ENCODE data around the gene NUDT15. TPM values are rescaled to one million over a fixed set of nuclear protein-coding genes. Genes with fewer than 3 reads are reported as not detected.
A peak's percentile ranks its signal among the peaks of the same experiment; 100 is the strongest.

NUDT15 gene
- total and polyA plus RNA-seq, 10 of the 15 experiments (the other 5 are each of a cell fraction or from before 2014, with no cell fraction given) = 11.4 to 26.7 (median 18.0) TPM

DNA sequence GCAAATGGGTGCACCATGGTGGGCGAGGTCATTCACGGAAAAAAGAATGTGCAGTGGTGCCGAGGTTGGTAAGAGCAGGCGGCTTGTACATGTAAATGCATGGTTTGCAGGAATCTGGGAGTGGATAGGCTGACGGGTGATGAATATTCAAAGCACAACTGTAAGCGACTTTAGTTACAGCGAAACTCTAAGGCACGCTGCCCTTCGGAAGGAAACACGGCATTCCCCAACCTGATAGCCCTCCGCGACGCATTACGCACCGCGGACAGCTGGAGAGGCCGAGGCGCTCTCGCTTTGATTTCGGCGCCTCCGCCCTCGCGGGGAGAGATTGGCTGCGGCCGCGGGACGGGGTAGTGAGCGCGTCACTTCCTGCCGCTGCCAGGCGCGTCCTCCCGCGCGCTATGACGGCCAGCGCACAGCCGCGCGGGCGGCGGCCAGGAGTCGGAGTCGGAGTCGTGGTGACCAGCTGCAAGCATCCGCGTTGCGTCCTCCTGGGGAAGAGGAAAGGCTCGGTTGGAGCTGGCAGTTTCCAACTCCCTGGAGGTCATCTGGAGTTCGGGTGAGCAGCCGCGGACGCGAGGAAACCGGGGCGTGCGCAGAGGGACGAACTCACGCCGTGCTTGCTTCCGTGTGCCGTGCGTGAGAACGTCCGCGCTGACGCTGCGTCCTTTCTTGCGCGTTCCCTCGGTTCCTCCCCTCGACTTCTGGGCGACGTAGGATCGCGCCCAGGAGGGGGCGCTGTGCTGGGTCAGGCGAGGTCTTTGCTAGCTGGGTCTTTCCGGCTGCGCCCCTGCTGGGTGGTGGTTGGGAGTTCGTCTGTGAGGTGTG, at the start of gene NUDT15 (continued):
- TF ChIP-seq IKZF2 (IDR thresholded peaks at IDR 0.05) = peak in 1 of 2 experiments; percentile 35; a peak in 1 of 4 replicates
- TF ChIP-seq EP300 (IDR thresholded peaks at IDR 0.05; ENCODE audit: borderline replicate concordance in 1 of 2, control insufficient read depth in 1 of 2, low read depth in 2 of 2, low read length in 2 of 2) = peak in 1 of 2 experiments; percentile 16; a peak in 3 of 4 replicates
- TF ChIP-seq ZNF24 (IDR thresholded peaks at IDR 0.05) = 0 out of 2 replicates have a peak, but pooled peaks have one; percentile 14
- TF ChIP-seq BHLHE40 (IDR thresholded peaks at IDR 0.05; ENCODE audit: borderline replicate concordance in 1 of 2, low read depth in 2 of 2, low read length in 1 of 2) = peak; percentile 75 to 87; a peak in 3 of 4 replicates
- 0 out of 2 replicates have a peak, but pooled peaks have one; percentile 48 for TF ChIP-seq JUND (IDR thresholded peaks at IDR 0.05; ENCODE audit: low read depth, low read length)
- no peak for TF ChIP-seq CBX5 (IDR thresholded peaks at IDR 0.05; ENCODE audit: low read depth)
- peak; percentile 27; the same call in 1 of the 2 replicates for TF ChIP-seq PAX5 (IDR thresholded peaks at IDR 0.05; ENCODE audit: borderline replicate concordance, low read depth, low read length)
- TF ChIP-seq EZH2 (IDR thresholded peaks at IDR 0.05; ENCODE audit: borderline replicate concordance, control insufficient read depth, low read depth, low read length) = no peak
- TF ChIP-seq PML (IDR thresholded peaks at IDR 0.05; ENCODE audit: low read length) = peak; percentile 99
- TF ChIP-seq, protein P1, sequence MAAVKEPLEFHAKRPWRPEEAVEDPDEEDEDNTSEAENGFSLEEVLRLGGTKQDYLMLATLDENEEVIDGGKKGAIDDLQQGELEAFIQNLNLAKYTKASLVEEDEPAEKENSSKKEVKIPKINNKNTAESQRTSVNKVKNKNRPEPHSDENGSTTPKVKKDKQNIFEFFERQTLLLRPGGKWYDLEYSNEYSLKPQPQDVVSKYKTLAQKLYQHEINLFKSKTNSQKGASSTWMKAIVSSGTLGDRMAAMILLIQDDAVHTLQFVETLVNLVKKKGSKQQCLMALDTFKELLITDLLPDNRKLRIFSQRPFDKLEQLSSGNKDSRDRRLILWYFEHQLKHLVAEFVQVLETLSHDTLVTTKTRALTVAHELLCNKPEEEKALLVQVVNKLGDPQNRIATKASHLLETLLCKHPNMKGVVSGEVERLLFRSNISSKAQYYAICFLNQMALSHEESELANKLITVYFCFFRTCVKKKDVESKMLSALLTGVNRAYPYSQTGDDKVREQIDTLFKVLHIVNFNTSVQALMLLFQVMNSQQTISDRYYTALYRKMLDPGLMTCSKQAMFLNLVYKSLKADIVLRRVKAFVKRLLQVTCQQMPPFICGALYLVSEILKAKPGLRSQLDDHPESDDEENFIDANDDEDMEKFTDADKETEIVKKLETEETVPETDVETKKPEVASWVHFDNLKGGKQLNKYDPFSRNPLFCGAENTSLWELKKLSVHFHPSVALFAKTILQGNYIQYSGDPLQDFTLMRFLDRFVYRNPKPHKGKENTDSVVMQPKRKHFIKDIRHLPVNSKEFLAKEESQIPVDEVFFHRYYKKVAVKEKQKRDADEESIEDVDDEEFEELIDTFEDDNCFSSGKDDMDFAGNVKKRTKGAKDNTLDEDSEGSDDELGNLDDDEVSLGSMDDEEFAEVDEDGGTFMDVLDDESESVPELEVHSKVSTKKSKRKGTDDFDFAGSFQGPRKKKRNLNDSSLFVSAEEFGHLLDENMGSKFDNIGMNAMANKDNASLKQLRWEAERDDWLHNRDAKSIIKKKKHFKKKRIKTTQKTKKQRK (IDR thresholded peaks at IDR 0.05; ENCODE audit: low read depth, low read length) = no peak
- no peak for TF ChIP-seq ZSCAN29 (IDR thresholded peaks at IDR 0.05)
- TF ChIP-seq, protein P2, sequence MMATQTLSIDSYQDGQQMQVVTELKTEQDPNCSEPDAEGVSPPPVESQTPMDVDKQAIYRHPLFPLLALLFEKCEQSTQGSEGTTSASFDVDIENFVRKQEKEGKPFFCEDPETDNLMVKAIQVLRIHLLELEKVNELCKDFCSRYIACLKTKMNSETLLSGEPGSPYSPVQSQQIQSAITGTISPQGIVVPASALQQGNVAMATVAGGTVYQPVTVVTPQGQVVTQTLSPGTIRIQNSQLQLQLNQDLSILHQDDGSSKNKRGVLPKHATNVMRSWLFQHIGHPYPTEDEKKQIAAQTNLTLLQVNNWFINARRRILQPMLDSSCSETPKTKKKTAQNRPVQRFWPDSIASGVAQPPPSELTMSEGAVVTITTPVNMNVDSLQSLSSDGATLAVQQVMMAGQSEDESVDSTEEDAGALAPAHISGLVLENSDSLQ (IDR thresholded peaks at IDR 0.05) = peak; percentile 52
- peak; percentile 65 for TF ChIP-seq RUNX3 (IDR thresholded peaks at IDR 0.05; ENCODE audit: low read length)
- TF ChIP-seq YY1 (IDR thresholded peaks at IDR 0.05; ENCODE audit: low read depth, low read length) = peak; percentile 62
- TF ChIP-seq NFYB (IDR thresholded peaks at IDR 0.05; ENCODE audit: insufficient read depth, low read depth, low read length) = peak; percentile 65; the same call in 1 of the 2 replicates
- TF ChIP-seq, protein P3, sequence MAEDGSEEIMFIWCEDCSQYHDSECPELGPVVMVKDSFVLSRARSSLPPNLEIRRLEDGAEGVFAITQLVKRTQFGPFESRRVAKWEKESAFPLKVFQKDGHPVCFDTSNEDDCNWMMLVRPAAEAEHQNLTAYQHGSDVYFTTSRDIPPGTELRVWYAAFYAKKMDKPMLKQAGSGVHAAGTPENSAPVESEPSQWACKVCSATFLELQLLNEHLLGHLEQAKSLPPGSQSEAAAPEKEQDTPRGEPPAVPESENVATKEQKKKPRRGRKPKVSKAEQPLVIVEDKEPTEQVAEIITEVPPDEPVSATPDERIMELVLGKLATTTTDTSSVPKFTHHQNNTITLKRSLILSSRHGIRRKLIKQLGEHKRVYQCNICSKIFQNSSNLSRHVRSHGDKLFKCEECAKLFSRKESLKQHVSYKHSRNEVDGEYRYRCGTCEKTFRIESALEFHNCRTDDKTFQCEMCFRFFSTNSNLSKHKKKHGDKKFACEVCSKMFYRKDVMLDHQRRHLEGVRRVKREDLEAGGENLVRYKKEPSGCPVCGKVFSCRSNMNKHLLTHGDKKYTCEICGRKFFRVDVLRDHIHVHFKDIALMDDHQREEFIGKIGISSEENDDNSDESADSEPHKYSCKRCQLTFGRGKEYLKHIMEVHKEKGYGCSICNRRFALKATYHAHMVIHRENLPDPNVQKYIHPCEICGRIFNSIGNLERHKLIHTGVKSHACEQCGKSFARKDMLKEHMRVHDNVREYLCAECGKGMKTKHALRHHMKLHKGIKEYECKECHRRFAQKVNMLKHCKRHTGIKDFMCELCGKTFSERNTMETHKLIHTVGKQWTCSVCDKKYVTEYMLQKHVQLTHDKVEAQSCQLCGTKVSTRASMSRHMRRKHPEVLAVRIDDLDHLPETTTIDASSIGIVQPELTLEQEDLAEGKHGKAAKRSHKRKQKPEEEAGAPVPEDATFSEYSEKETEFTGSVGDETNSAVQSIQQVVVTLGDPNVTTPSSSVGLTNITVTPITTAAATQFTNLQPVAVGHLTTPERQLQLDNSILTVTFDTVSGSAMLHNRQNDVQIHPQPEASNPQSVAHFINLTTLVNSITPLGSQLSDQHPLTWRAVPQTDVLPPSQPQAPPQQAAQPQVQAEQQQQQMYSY (CRISPR knock-in tag; IDR thresholded peaks at IDR 0.05) = no peak
- TF ChIP-seq SUPT20H (IDR thresholded peaks at IDR 0.05; ENCODE audit: borderline replicate concordance, control insufficient read depth, low read depth, low read length) = no peak
- no peak for TF ChIP-seq MEF2B (IDR thresholded peaks at IDR 0.05; ENCODE audit: partially characterized antibody, poor library complexity, severe bottlenecking)

Measured in GM12878 (cell line).